CD4-positive, alpha-beta T cell treated with Interleukin-10 for 1 hour (primary cell): ENCODE results near the gene RALGPS1.

Experiments used
- DNase-seq: peaks from one replicate; pipeline ENCODE4 v3.0.0-alpha.2; 2020

RALGPS1 gene

DNA sequence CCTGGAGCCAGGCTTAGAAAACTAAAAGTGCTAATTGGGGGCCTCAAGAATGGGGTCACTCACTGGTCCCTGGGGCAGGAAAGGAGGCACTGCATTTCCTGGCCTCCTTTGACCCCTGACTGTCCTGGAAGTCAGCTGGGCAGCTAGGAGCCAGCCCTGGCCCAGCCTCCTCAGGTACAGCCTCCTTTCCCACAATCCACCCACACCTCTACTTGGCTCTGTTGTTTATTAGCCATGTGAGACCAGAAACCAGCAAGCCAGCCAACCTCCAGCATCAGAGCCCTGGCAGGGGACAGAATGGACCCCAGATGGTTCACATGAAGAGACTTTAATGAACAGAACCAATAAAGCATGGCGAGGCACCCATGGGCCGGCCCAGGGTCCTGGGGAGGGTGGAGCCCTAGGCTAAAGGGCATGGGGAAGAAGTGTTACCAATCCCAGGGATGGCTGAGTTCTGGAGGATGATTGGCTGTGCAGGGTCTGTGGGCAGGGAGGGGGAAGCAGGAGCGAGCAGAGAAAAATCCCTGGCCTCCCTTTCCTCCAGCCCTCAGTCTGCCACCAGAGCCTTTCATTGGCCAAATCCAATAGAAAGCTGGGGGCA lies 263.2 kb downstream of the RALGPS1 start:
- no peak for DNase-seq

DNA sequence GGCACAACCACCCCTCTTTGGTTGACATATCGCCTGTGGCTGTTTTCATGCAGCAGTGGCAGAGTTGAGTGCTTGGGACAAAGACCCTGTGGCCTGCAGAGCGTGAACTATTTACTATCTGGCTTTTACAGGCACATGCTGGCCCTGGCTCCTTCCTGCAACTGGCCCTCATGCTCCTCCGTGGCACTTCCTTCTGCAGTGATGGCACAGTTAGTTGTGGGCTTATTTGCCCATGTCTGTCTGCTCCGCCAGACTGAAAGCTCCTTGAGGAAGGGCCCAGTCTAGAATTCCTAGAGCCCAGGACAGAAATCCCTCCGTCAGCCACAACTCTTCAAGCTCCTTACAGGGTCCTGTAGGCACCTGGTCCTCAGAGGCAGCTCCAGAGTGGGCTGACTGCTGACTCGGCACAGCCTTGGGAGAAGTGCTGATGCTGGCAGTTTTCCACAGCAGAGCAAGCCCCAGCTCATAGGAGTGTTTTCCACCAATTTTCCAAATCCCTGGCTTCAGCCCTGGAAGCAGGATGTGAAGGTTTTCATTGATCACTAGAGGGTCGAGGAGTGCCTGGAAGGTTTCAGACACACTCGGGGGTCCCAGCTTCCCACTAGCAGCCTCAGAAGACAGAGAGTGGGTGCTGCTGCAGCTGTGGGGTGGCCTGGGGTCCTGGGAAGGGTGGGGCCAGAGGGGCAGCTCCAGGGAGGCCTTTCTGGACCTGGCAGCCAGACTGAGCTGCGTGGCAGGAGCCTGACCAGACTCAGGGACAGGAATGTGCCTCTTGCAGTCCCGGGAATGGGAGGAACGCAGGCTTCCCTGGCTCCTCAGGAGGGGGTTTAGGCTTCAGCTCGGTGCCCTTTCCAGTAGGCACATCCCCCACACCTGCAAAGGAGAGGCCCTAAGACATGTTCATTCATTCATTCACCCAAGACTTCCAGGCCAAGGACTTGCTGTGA lies 264.4 kb downstream of the RALGPS1 start:
- DNase-seq, result no peak

- DNase-seq, result no peak
Observed at GRCh38 chr9:127179633-127180441, 265.3 kb downstream of the RALGPS1 start.

GRCh38 chr9:127180457-127181314 lies 266.1 kb downstream of the RALGPS1 start:
- DNase-seq, result no peak

DNA sequence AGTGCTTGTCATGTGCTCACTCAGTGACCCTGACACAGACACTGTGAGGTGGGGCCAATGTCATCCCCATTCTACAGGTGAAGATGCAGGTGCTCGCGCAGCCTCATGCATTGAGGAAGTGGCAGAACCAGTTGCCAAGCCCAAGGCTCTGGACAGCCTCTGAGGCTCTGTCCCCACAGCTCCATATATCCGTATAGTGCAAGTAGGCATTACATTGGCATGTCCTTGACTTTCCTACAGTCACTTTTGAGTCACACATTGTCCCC lies 266.7 kb downstream of the RALGPS1 start:
- no peak for DNase-seq

DNA sequence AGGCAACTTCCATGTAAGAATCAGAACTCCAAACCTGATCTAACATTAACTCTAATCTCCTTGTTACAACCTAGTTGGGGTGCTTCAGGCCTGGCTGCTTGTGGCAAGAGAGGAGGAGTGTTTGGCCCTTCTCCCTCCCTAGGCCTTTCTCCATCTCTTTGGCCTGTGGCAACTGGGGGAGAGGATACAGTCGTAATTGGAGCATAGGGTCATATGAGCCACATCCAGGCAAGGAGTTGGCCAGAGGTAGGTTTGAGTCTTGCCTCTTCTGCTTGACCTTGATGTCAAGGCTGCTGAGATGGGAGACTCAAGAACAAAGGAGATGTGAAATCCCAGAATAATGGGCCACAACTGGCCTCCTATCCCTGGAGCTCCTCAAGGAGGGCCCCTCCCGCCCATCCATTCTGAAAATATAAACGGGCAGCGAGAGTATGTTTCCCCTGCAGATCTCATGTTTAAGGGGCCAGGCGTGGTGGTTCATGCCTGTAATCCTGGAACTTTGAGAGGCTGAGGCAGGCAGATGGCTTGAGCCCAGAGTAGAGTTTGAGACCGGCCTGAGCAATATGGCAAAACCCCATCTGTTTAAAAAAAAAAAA lies 267.1 kb downstream of the RALGPS1 start:
- DNase-seq, result no peak

- DNase-seq, result no peak
Observed at GRCh38 chr9:127182901-127183746, 268.5 kb downstream of the RALGPS1 start.

DNA sequence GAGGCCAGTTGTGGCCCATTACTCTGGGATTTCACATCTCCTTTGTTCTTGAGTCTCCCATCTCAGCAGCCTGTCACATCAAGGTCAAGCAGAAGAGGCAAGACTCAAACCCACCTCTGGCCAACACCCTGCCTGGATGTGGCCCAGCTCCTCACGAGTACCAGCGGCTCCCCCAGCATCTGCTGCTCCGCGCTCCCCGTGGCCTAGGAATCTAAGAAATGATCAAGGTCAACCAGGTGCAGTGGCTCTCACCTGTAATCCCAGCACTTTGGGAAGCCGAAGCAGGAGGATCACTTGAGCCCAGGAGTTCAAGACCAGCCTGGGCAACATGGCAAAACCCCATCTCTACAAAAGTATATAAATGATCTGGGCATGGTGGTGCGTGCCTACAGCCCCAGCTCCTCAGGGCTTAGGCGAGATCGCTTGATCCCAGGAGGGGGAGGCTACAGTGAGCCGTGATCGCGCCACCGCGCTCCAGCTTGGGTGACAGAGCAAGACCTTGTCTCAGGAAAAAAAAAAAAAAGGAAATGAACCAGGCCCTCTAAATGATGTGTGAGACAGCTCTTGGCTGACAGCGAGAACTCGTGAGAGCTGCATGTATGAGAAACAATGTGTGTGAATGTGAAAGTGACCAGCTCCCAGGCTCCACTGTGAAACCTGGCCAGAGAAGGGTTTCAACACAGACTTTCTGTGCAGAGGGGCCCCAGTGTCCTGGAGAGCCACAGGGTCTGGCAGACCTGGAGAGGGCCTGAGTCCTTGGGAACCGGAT lies 269.4 kb downstream of the RALGPS1 start:
- no peak for DNase-seq

- no peak for DNase-seq
Observed at GRCh38 chr9:127184641-127185040, 270.1 kb downstream of the RALGPS1 start.

GRCh38 chr9:127185181-127185580 lies 270.6 kb downstream of the RALGPS1 start:
- no peak for DNase-seq

- no peak for DNase-seq
Observed at GRCh38 chr9:127185931-127186781, 271.6 kb downstream of the RALGPS1 start.

DNA sequence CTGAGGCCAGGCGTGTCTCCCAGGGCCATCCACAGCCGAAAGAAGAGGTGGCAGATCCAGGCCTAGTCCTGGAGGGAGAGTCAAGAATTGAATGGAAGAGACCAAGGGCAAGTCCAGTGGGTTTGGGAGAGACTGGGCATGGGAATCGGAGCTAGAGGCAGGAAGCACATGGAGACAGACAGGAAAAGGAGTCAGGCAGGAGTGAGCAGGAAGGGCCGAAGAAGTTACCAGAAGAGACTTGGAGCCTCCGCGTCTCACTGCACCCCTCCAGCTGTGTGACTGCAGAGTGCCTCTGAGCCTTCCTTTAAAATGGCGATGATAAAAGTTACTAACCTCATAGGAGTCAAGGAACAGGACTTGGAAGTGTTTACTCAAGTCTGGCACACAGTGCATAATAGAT lies 272.2 kb downstream of the RALGPS1 start:
- DNase-seq, result no peak

- no peak for DNase-seq
Observed at GRCh38 chr9:127187231-127187956, 272.8 kb downstream of the RALGPS1 start.

DNA sequence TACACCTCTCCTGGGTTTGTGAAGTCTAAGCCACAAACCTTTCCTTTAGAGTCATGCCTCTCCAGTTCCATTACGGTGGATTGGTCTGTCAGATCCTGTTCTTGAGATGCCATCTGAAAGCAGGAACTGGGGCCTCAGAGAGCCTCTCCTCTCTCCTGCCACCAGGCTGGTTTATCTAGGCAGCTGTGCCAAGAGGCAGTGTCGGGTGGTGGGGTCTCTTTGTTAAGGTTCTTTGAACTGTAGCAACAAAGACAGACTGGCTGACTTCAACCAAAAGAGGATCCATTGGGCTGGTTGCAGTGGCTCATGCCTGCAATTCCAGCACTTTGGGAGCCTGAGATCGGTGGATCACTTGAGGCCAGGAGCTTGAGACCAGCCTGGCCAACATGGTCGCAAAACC lies 273.8 kb downstream of the RALGPS1 start:
- no peak for DNase-seq

GRCh38 chr9:127189628-127190027 lies 275.0 kb downstream of the RALGPS1 start:
- no peak for DNase-seq

DNA sequence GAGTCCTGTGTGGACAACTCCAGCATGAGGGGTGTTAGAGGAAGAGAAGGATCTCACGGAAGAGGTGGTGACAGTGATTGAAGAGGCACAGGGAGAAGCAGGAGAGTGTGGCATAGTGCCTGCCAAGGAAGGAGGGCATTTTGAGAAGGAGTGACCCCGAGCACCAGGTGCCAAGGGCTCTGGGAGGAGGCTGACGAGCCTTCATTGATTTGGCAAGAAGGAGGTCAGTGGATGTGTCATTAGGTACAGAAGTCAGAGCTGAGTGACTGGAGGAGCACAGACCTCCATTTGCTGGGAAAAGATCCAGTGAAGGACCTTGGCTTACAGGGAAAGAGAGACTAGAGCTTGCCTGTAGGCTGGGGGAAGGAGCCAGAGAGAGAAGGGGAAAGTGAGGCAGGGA lies 278.2 kb downstream of the RALGPS1 start:
- DNase-seq, result no peak

- no peak for DNase-seq
Observed at GRCh38 chr9:127193483-127193882, 278.9 kb downstream of the RALGPS1 start.

- no peak for DNase-seq
Observed at GRCh38 chr9:127194881-127195713, 280.5 kb downstream of the RALGPS1 start.
